Brain microvascular endothelial cell (primary cell): Measurements from ENCODE around the gene KCNK7.
A peak's percentile ranks its signal among the peaks of the same experiment; 100 is the strongest.

Experiments used
- DNase-seq: peaks from one replicate; pipeline ENCODE4 v3.0.0-alpha.2; 2020
- H3K27ac ChIP-seq: fragments of 250-450 bp; sonication (Bioruptor Pico); 2 replicates; pipeline ENCODE4 v1.5.1; 2020; ENCODE audit warnings: mild to moderate bottlenecking, moderate library complexity
- H3K27me3 ChIP-seq: fragments of 250-450 bp; sonication (Bioruptor Pico); replicated peaks from 2 replicates; pipeline ENCODE4 v1.5.1; 2020; ENCODE audit warnings: mild to moderate bottlenecking
- H3K36me3 ChIP-seq: fragments of 250-450 bp; sonication (Bioruptor Pico); replicated peaks from 2 replicates; pipeline ENCODE4 v1.5.1; 2020; ENCODE audit warnings: mild to moderate bottlenecking
- H3K4me3 ChIP-seq: 2 replicates; pipeline ENCODE4 v1.5.1; 2011; ENCODE audit warnings: low read depth, mild to moderate bottlenecking, control low read depth, low read length, moderate library complexity
- in situ Hi-C: cut with HindIII; loops from 2 replicates; pipeline ENCODE4 v1.10.0; 2017; ENCODE audit warnings: low sequenced_read_pairs, low pct_ligation_motif_present
- TF ChIP-seq, protein P1 (sequence below): IDR thresholded peaks from 2 replicates; pipeline ENCODE4 v1.5.1; 2011; ENCODE audit warnings: low read depth, mild to moderate bottlenecking, moderate library complexity, low read length, control low read depth, inconsistent platforms; ENCODE audit errors: missing control alignments

KCNK7 gene

GRCh38 chr11:65559535-65559934, 36.1 kb downstream of the KCNK7 start:
- Histone ChIP-seq H3K27ac (peak overlapping the region; percentile 89), H3K27me3 (no peaks in the 10 kb centered on the region), H3K4me3 (no peak overlapping the region), H3K36me3 (no peaks in the 10 kb centered on the region)
- in situ Hi-C loops = no loop called here
- DNase-seq = no peak
- TF ChIP-seq, protein P1, sequence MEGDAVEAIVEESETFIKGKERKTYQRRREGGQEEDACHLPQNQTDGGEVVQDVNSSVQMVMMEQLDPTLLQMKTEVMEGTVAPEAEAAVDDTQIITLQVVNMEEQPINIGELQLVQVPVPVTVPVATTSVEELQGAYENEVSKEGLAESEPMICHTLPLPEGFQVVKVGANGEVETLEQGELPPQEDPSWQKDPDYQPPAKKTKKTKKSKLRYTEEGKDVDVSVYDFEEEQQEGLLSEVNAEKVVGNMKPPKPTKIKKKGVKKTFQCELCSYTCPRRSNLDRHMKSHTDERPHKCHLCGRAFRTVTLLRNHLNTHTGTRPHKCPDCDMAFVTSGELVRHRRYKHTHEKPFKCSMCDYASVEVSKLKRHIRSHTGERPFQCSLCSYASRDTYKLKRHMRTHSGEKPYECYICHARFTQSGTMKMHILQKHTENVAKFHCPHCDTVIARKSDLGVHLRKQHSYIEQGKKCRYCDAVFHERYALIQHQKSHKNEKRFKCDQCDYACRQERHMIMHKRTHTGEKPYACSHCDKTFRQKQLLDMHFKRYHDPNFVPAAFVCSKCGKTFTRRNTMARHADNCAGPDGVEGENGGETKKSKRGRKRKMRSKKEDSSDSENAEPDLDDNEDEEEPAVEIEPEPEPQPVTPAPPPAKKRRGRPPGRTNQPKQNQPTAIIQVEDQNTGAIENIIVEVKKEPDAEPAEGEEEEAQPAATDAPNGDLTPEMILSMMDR = no peak

DNA sequence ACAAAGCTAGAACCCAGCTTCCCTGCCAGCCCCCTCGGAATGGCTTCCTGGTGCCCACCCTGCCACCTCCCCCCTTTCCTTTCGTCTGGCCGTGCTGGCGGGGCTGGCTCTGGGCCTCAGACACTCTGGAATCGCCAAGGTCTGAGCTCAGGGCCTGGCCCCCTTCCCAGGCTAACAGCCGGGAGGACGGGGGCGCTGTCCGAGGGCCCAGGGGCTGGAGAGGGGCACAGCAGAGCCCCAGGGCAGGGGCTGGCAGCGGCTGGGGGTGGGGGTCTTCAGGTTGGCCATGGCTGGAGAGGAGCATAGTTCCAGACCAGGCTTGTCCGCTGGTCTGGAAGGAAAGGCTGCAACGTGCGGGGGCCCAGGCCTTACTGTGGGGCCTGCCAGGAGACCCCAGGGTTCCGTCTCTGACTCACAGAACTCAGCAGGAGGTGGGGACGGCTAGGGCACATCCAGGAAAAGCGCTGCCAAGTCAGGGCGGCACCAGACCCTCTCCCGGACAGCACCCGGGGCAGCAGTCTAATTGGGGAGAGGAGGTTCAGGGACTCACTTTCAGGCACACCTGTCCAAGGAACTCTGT, 36.6 kb downstream of the KCNK7 start:
- Histone ChIP-seq H3K4me3 (peak overlapping the region; percentile 29), H3K27me3 (no peaks in the 10 kb centered on the region), H3K36me3 (no peaks in the 10 kb centered on the region), H3K27ac (peak overlapping the region; percentile 89)
- TF ChIP-seq, protein P1 = no peak
- DNase-seq = peak; percentile 41
- in situ Hi-C loops = no loop called here

DNA sequence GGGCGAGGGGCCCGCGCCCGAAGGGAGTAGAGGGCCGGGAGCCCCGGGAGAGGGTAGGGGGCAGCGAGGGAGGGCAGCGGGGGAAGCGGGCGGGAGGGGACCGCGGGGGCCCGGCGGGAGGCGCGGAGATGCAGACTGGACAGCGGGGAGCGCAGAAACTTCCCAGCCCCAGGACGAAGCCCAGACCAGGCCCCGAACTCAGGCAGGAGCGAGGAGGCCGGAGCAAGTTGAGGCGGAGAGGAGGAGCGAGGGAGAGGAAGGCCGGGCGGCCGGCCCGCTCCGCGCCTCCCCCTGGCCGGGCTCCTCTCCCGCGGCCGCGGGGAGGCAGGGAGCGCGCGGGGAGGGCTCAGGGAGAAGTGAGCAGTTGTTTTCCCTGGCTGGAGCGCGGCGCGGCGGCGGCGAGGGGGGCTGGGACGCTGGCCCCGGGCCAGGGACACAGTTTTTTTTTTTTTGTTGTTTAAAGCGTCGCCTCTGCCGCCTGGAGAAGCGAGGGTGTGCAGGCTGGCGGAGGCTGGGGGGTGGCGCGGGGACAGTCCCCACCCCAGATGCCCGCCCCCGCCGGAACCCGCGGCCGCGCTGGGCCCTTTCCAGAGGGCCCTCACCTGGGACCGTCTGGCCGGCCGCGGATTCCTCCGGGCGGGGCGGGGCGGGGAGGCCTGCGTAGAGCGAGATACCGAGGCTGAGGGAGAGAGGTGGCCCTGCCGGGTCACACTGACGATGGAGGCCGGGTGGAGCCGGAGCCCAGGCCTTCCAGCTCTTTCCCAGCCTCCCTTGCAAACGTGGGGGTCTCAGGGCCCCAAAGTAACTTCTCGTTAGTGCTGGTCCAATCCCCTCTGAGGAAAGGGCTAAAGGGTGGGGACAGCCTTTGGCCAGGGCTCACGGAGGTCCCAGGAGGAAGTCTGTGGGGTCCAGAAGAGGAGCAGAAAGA, 37.3 kb downstream of the KCNK7 start, which contains the start of gene LTBP3:
Gene LTBP3, minus strand, starts transcription at position 358 of the 928 bp plus-strand sequence. CDS start 400 bp downstream, outside the sequence.
- TF ChIP-seq, protein P1 = no peak
- peak within 1 kb of the TSS; percentile 89 for H3K27ac ChIP-seq
- H3K36me3 ChIP-seq = peaks cover 7% of the 10 kb centered on the region
- H3K27me3 ChIP-seq = no peaks in the 10 kb centered on the region
- H3K4me3 ChIP-seq = peak within 1 kb of the TSS; percentile 73
- in situ Hi-C loops = no loop called here
- peak; percentile 69 for DNase-seq

- TF ChIP-seq, protein P1 = no peak
- peaks cover 13% of the 10 kb centered on the region for H3K36me3 ChIP-seq
- no peak for DNase-seq
- peak overlapping the region; percentile 73 for H3K4me3 ChIP-seq
- in situ Hi-C loops = no loop called here
- H3K27ac ChIP-seq = peak overlapping the region; percentile 89
- no peaks in the 10 kb centered on the region for H3K27me3 ChIP-seq
Observed at GRCh38 chr11:65557280-65558001, 38.2 kb downstream of the KCNK7 start.

- H3K27me3 ChIP-seq = no peaks in the 10 kb centered on the region
- TF ChIP-seq, protein P1 = no peak
- peak overlapping the region; percentile 73 for H3K4me3 ChIP-seq
- DNase-seq = no peak
- H3K36me3 ChIP-seq = peaks cover 20% of the 10 kb centered on the region
- peak overlapping the region; percentile 89 for H3K27ac ChIP-seq
- in situ Hi-C loops = no loop called here
Observed at GRCh38 chr11:65556470-65557279, 38.9 kb downstream of the KCNK7 start.
